Measurements from ENCODE around the gene CEMIP. TPM values are rescaled to one million over a fixed set of nuclear protein-coding genes. Genes with fewer than 3 reads are reported as not detected.

Gene CEMIP
- total and polyA plus RNA-seq, 12 donors, result 0.08 to 2.2 (median 0.35) TPM

DNA sequence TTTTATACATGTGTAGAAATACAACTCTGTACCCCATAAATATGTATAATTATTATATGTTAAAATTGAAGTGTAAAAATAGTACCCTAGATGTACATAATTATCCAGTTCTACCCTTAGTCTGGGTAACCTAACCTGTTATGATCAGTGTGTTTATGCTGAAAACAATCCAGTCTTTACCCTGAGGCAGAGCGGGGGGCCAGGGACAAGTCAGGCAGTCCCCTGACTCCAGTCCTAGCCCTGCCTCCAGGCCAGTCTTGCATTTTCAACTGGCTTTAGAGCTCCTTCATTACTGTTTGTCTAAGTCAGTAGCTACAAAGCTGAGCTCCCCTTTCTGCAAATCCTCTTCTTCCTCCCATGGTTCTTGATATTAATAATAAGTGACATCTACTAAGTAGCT, 207.3 kb downstream of the CEMIP start:
- no peak overlapping the region for H3K4me3 ChIP-seq
- DNase-seq, result no peak
- WGBS, 4 donors, result 78 to 100% (median 92%) methylated on average over 1 of the region's 1 CpG
- no peaks in the 10 kb centered on the region for H3K36me3 ChIP-seq (replicated peaks in 1 of 2)
- intact Hi-C loops (cut with DNase I), result no loop called here
- H3K4me1 ChIP-seq (replicated peaks in 1 of 2), result peaks cover 21 to 46% of the 10 kb centered on the region in 2 donors
- H3K27ac ChIP-seq, result no peak overlapping the region
- no peaks in the 10 kb centered on the region for H3K9me3 ChIP-seq (replicated peaks in 1 of 3)
- H3K27me3 ChIP-seq, result no peaks in the 10 kb centered on the region
- TF ChIP-seq, protein P1, sequence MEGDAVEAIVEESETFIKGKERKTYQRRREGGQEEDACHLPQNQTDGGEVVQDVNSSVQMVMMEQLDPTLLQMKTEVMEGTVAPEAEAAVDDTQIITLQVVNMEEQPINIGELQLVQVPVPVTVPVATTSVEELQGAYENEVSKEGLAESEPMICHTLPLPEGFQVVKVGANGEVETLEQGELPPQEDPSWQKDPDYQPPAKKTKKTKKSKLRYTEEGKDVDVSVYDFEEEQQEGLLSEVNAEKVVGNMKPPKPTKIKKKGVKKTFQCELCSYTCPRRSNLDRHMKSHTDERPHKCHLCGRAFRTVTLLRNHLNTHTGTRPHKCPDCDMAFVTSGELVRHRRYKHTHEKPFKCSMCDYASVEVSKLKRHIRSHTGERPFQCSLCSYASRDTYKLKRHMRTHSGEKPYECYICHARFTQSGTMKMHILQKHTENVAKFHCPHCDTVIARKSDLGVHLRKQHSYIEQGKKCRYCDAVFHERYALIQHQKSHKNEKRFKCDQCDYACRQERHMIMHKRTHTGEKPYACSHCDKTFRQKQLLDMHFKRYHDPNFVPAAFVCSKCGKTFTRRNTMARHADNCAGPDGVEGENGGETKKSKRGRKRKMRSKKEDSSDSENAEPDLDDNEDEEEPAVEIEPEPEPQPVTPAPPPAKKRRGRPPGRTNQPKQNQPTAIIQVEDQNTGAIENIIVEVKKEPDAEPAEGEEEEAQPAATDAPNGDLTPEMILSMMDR (IDR thresholded peaks at IDR 0.05), result no peak
- no peak for TF ChIP-seq POLR2A (IDR thresholded peaks at IDR 0.05)

DNA sequence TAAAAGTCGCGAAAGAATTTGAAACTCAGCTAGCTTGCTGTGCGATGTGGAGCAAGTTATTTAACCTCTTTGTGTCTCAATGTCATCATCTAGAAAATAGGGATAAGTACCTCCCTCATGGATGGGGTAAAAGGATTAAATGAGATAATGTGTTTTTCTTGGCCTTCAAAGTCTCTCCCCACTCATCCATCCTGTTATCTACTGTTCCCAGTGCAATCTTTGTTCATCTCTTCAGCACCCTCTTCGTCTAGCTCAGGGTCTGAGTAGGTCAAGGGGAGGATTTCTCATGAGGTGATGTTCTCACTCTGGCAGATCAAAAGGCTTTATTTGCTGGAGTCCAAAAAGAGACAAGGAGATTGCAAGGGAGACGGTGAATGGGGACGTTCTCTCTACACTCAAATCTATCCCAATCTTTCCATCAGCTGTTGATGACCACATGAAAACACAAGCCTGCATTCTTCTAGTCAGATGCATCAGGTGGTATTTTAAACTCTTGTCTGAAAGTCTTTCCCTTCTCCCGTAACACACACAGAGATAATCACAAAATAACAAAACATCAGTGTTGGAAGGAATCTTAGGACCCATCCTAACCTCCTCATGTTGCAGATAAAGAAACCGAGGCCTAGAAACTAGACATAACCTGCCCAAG, 209.1 kb downstream of the CEMIP start:
- TF ChIP-seq, protein P1 (IDR thresholded peaks at IDR 0.05), result no peak
- no peak for TF ChIP-seq POLR2A (IDR thresholded peaks at IDR 0.05)
- Histone ChIP-seq H3K36me3 (replicated peaks in 1 of 2) (no peaks in the 10 kb centered on the region), H3K27ac (peak overlapping the region in 1 of 5 donors; percentile 94), H3K9me3 (replicated peaks in 1 of 3) (no peaks in the 10 kb centered on the region), H3K4me3 (peak overlapping the region in 1 of 4 donors; percentile 80), H3K4me1 (replicated peaks in 1 of 2) (peaks cover 21 to 46% of the 10 kb centered on the region in 2 donors), H3K27me3 (no peaks in the 10 kb centered on the region)
- intact Hi-C loops (cut with DNase I), result no loop called here
- WGBS, 4 donors, result 43 to 46% (median 45%) methylated on average over 8 of the region's 8 CpGs
- no peak for DNase-seq

DNA sequence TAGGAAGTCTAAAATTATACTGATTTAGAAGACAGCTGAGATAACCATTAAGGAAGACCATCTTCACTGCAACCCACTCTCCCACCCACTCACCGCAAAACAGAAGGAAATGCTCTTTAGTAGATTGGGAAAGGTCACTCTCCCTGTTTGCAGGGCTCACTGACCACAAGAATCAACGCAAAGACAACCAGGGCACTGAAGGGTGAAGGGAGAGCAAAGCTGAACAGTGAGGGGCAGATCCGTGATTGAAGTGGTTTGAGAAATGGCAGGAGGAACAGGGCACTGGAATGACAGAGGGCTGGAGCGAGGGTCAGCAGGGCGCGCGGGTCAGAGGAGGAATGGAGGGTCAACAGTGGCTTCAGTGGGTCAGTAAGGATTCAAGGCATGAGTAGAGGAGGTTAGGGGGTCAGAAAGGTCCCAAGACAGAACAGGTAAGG, 209.9 kb downstream of the CEMIP start:
- H3K4me3 ChIP-seq, result peak overlapping the region; percentile 58 to 86 (median 74)
- TF ChIP-seq, protein P1 (IDR thresholded peaks at IDR 0.05), result no peak
- 0 to 1% (median 1%) methylated on average over 7 of the region's 7 CpGs for WGBS, 4 donors
- no peak for DNase-seq
- H3K9me3 ChIP-seq (replicated peaks in 1 of 3), result no peaks in the 10 kb centered on the region
- peak overlapping the region; percentile 50 to 94 (median 89) for H3K27ac ChIP-seq
- intact Hi-C loops (cut with DNase I), result no loop called here
- no peaks in the 10 kb centered on the region for H3K27me3 ChIP-seq
- H3K4me1 ChIP-seq (replicated peaks in 1 of 2), result peaks cover 21 to 43% of the 10 kb centered on the region in 2 donors
- H3K36me3 ChIP-seq (replicated peaks in 1 of 2), result no peaks in the 10 kb centered on the region

DNA sequence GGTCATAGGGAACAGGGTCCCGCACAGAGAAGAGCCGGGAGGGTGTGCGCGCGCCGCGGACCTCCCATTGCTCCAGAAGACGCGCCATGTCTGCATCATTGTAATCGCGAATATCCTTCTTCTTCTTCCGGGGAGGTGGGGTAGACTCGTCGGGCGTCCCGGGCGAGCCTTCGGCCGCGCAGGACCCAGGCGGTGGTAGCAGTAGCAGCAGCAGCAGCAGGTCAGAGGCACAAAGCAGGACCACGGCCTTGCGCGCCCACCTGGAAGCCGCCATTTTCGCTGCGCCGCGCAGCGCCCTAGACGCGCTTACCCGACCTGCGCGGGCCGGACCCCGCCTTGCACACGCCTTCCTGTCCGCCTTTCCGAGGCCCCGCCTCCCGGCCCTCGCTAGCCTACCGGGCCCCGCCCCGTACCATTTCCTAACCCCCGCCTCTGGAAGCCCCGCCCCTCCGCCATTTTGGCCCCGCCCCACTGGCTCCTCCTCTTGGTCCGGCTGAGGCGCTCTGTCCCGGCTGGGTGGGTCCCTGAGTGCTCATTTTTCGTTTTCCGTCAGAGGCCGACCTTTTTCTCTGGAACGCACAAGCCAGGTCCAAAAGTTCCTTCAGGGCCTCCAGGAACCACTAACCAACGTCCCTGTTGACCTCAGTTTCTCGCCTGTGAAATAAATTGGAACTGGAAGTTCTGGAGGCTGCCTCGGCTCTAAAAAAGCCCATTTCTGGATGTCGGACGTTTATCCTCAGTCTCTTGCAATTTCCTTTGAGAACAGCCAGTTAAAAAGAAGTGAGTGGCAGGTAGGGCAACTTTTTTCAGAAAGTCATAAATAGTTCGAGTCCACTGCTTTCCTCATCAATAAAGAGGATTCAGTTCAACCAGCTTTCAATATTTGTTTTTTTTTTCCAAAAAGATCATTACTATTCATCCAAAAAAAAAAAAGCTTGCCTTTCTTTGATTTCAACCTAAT, 210.6 kb downstream of the CEMIP start, which contains the start of gene MESD:
TSS of gene MESD (minus strand) at position 302 of the 961 bp plus-strand sequence. CDS start at position 274, 28 bp downstream.
- peaks cover 21 to 36% of the 10 kb centered on the region in 2 donors for H3K4me1 ChIP-seq (replicated peaks in 1 of 2)
- WGBS, 4 donors, result 0% methylated on average over 13 to 63 of the region's 63 CpGs
- peak within 1 kb of the TSS; percentile 58 to 86 (median 74) for H3K4me3 ChIP-seq
- H3K27me3 ChIP-seq, result no peaks in the 10 kb centered on the region
- intact Hi-C loops (cut with DNase I), result loop anchor here (10.0 kb wide), 2 partner anchors 115 to 325 kb away; no protein-coding TSS in a partner anchor
- H3K27ac ChIP-seq, result peak within 1 kb of the TSS; percentile 86 to 94 (median 89)
- TF ChIP-seq, protein P1 (IDR thresholded peaks at IDR 0.05), result no peak
- peak; percentile 77 to 95 for TF ChIP-seq POLR2A (IDR thresholded peaks at IDR 0.05)
- no peaks in the 10 kb centered on the region for H3K36me3 ChIP-seq (replicated peaks in 1 of 2)
- H3K9me3 ChIP-seq (replicated peaks in 1 of 3), result no peaks in the 10 kb centered on the region
- DNase-seq, result peak; percentile 97 to 99 (median 98)

Measured in adrenal gland (tissue), 12 donors.